Measurements from ENCODE around the gene AADACL4. TPM values are rescaled to one million over a fixed set of nuclear protein-coding genes. Genes with fewer than 3 reads are reported as not detected.

Gene AADACL4
- polyA plus RNA-seq, 1 donor (not counting 4 experiments of a cell fraction or from before 2014, with no cell fraction given) = not detected

DNA sequence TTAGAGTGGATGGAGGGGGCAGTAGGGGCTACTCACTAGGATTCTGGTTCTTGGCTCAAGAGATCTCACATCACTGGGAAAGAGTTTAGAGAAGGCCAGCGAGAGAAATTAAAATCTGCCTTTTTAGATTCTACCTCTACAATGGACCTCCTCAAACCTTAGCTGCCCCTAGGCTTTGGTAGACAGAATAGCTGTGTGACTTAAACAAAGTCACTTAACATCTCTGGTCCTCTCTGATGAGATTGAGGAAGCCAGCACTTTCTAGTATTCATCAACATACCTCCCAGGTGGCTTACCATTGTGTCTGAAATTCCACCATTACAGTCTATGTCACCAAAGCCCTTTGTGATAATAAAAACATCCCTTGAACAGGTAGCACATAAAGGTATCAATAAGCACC lies 18.7 kb downstream of the AADACL4 start:
- H3K9me3 ChIP-seq (ENCODE audit: control insufficient read depth, low read depth, low read length) = no peaks in the 10 kb centered on the region
- TF ChIP-seq, protein P1, sequence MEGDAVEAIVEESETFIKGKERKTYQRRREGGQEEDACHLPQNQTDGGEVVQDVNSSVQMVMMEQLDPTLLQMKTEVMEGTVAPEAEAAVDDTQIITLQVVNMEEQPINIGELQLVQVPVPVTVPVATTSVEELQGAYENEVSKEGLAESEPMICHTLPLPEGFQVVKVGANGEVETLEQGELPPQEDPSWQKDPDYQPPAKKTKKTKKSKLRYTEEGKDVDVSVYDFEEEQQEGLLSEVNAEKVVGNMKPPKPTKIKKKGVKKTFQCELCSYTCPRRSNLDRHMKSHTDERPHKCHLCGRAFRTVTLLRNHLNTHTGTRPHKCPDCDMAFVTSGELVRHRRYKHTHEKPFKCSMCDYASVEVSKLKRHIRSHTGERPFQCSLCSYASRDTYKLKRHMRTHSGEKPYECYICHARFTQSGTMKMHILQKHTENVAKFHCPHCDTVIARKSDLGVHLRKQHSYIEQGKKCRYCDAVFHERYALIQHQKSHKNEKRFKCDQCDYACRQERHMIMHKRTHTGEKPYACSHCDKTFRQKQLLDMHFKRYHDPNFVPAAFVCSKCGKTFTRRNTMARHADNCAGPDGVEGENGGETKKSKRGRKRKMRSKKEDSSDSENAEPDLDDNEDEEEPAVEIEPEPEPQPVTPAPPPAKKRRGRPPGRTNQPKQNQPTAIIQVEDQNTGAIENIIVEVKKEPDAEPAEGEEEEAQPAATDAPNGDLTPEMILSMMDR (optimal IDR thresholded peaks at IDR 0.05 in 1 of 3, IDR thresholded peaks at IDR 0.05 in 1 of 3, conservative IDR thresholded peaks at IDR 0.05 in 1 of 3; ENCODE audit: extremely low read depth in 1 of 3, insufficient read depth in 2 of 3, low read length in 3 of 3) = no peak
- TF ChIP-seq EZH2 (IDR thresholded peaks at IDR 0.05; ENCODE audit: low read length) = no peak
- FAIRE-seq (no peak), DNase-seq (ENCODE audit: low read depth, low spot score) (no peak)
- H3K9ac ChIP-seq (ENCODE audit: control insufficient read depth, extremely low read depth, insufficient read depth, low read length) = no peak overlapping the region
- H3K79me2 ChIP-seq (ENCODE audit: control insufficient read depth, insufficient read depth, low read length) = no peaks in the 10 kb centered on the region
- no peak overlapping the region for H3K4me3 ChIP-seq (ENCODE audit: control insufficient read depth in 2 of 3, extremely low read depth in 1 of 3, insufficient read depth in 2 of 3, low read depth in 1 of 3, low read length in 3 of 3)
- H3K36me3 ChIP-seq (ENCODE audit: control insufficient read depth in 2 of 2, extremely low read depth in 1 of 2, insufficient read depth in 2 of 2, low read length in 2 of 2) = no peaks in the 10 kb centered on the region
- no peaks in the 10 kb centered on the region for H3K4me1 ChIP-seq (ENCODE audit: control insufficient read depth, extremely low read depth, insufficient read depth, low read length)
- H3K27ac ChIP-seq (ENCODE audit: control insufficient read depth, insufficient read depth, low read length) = no peak overlapping the region
- no peaks in the 10 kb centered on the region for H4K20me1 ChIP-seq (ENCODE audit: control insufficient read depth, extremely low read depth, insufficient read depth, low read length)
- dilution Hi-C loops (cut with MboI; ENCODE audit: extremely low pct_ligation_motif_present, low sequenced_read_pairs) = no loop called here
- no peak overlapping the region for H3K4me2 ChIP-seq (ENCODE audit: control insufficient read depth, extremely low read depth, insufficient read depth, low read depth, low read length)
- no peaks in the 10 kb centered on the region for H3K27me3 ChIP-seq (ENCODE audit: control insufficient read depth, extremely low read depth, insufficient read depth, low read length)
- no peak overlapping the region for H2AFZ ChIP-seq (ENCODE audit: control insufficient read depth, low read length)
- H3K9me1 ChIP-seq (ENCODE audit: control insufficient read depth, extremely low read depth, insufficient read depth, low read length) = no peaks in the 10 kb centered on the region

DNA sequence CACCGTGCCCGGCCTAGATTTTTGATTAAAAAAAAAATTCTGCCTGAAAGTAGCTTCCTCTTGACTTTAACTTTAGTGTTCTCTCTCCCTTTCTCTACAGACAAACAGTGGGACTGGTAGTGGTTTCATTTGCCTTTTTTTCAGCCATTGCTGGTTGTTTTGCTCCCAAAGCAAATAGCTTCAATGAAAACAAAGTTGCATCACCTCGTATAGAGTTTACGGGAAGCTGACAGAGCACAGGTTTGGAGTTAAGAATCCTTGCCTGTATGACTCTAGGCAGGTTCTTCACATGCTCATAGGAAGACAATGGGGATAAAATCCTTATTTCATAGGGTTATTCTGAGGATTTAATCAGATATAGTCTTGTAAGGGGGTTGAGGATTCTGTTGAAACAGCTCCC lies 21.6 kb downstream of the AADACL4 start:
- Histone ChIP-seq H3K4me1 (ENCODE audit: control insufficient read depth, extremely low read depth, insufficient read depth, low read length) (no peaks in the 10 kb centered on the region), H3K27ac (ENCODE audit: control insufficient read depth, insufficient read depth, low read length) (no peak overlapping the region), H3K9me1 (ENCODE audit: control insufficient read depth, extremely low read depth, insufficient read depth, low read length) (no peaks in the 10 kb centered on the region), H4K20me1 (ENCODE audit: control insufficient read depth, extremely low read depth, insufficient read depth, low read length) (no peaks in the 10 kb centered on the region), H3K79me2 (ENCODE audit: control insufficient read depth, insufficient read depth, low read length) (no peaks in the 10 kb centered on the region), H2AFZ (ENCODE audit: control insufficient read depth, low read length) (no peak overlapping the region), H3K4me3 (ENCODE audit: control insufficient read depth in 2 of 3, extremely low read depth in 1 of 3, insufficient read depth in 2 of 3, low read depth in 1 of 3, low read length in 3 of 3) (no peak overlapping the region), H3K9me3 (ENCODE audit: control insufficient read depth, low read depth, low read length) (no peaks in the 10 kb centered on the region), H3K4me2 (ENCODE audit: control insufficient read depth, extremely low read depth, insufficient read depth, low read depth, low read length) (no peak overlapping the region), H3K27me3 (ENCODE audit: control insufficient read depth, extremely low read depth, insufficient read depth, low read length) (no peaks in the 10 kb centered on the region), H3K9ac (ENCODE audit: control insufficient read depth, extremely low read depth, insufficient read depth, low read length) (no peak overlapping the region), H3K36me3 (ENCODE audit: control insufficient read depth in 2 of 2, extremely low read depth in 1 of 2, insufficient read depth in 2 of 2, low read length in 2 of 2) (no peaks in the 10 kb centered on the region)
- TF ChIP-seq EZH2 (IDR thresholded peaks at IDR 0.05; ENCODE audit: low read length) = no peak
- TF ChIP-seq, protein P1 (optimal IDR thresholded peaks at IDR 0.05 in 1 of 3, IDR thresholded peaks at IDR 0.05 in 1 of 3, conservative IDR thresholded peaks at IDR 0.05 in 1 of 3; ENCODE audit: extremely low read depth in 1 of 3, insufficient read depth in 2 of 3, low read length in 3 of 3) = no peak
- no peak for DNase-seq (ENCODE audit: low read depth, low spot score)
- dilution Hi-C loops (cut with MboI; ENCODE audit: extremely low pct_ligation_motif_present, low sequenced_read_pairs) = no loop called here
- no peak for FAIRE-seq

All from keratinocyte (primary cell).